ENCODE measurements around the gene SLC38A9.

- TF ChIP-seq EZH2 (IDR thresholded peaks at IDR 0.05; ENCODE audit: insufficient read depth, poor library complexity, severe bottlenecking) (no peak), EZH2phosphoT487 (IDR thresholded peaks at IDR 0.05; ENCODE audit: insufficient read depth, low read depth) (no peak)
These were observed 62.2 kb downstream of the SLC38A9 start for GRCh38 chr5:55649963-55650362.

All from GM23248 (cell line).